ENCODE results near the gene RAB27B. TPM values are rescaled to one million over a fixed set of nuclear protein-coding genes. Genes with fewer than 3 reads are reported as not detected.

The RAB27B gene
- total RNA-seq, 1 donor from 2014 or later: 0.16 TPM

DNA sequence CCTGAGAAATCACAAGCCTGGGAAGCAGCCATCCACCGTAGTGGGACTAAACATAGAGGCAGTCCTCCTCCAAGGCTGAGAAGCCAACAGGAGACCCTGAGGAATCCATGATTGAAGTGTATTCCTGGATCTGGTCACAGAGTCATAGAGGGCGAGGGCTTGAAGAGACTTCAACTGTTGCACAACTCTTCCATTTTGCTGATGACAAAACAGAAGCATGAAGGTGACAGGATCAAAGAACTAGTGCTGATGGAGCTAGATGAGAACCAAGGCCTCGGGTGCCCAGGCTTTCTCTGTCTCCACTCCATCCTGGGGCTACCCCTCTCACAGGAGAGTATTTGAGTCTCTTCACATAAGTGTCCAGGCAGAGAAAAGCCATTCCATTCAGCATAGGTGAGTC lies 30.1 kb upstream of the RAB27B start:
- H3K9me3 ChIP-seq (replicated peaks): no peaks in the 10 kb centered on the region
- H3K4me3 ChIP-seq: no peak overlapping the region
- intact Hi-C loops (cut with micrococcal nuclease): no loop called here
- DNase-seq: no peak
- H3K27me3 ChIP-seq (ENCODE audit: low read depth): no peaks in the 10 kb centered on the region
- H3K27ac ChIP-seq (replicated peaks): no peak overlapping the region
- no peaks in the 10 kb centered on the region for H3K4me1 ChIP-seq
- TF ChIP-seq CTCF (IDR thresholded peaks at IDR 0.05; ENCODE audit: borderline replicate concordance): no peak
- no peaks in the 10 kb centered on the region for H3K36me3 ChIP-seq

GRCh38 chr18:54801374-54801773 lies 26.9 kb upstream of the RAB27B start:
- Histone ChIP-seq H3K9me3 (replicated peaks) (no peaks in the 10 kb centered on the region), H3K27me3 (ENCODE audit: low read depth) (no peaks in the 10 kb centered on the region), H3K36me3 (no peaks in the 10 kb centered on the region), H3K4me3 (no peak overlapping the region), H3K27ac (replicated peaks) (no peak overlapping the region), H3K4me1 (no peaks in the 10 kb centered on the region)
- TF ChIP-seq CTCF (IDR thresholded peaks at IDR 0.05; ENCODE audit: borderline replicate concordance): no peak
- intact Hi-C loops (cut with micrococcal nuclease): no loop called here
- DNase-seq: no peak

GRCh38 chr18:54802178-54802577 lies 26.1 kb upstream of the RAB27B start:
- intact Hi-C loops (cut with micrococcal nuclease): no loop called here
- H3K27ac ChIP-seq (replicated peaks): no peak overlapping the region
- H3K4me3 ChIP-seq: no peak overlapping the region
- H3K9me3 ChIP-seq (replicated peaks): no peaks in the 10 kb centered on the region
- H3K36me3 ChIP-seq: no peaks in the 10 kb centered on the region
- DNase-seq: no peak
- H3K27me3 ChIP-seq (ENCODE audit: low read depth): no peaks in the 10 kb centered on the region
- no peak for TF ChIP-seq CTCF (IDR thresholded peaks at IDR 0.05; ENCODE audit: borderline replicate concordance)
- no peaks in the 10 kb centered on the region for H3K4me1 ChIP-seq

DNA sequence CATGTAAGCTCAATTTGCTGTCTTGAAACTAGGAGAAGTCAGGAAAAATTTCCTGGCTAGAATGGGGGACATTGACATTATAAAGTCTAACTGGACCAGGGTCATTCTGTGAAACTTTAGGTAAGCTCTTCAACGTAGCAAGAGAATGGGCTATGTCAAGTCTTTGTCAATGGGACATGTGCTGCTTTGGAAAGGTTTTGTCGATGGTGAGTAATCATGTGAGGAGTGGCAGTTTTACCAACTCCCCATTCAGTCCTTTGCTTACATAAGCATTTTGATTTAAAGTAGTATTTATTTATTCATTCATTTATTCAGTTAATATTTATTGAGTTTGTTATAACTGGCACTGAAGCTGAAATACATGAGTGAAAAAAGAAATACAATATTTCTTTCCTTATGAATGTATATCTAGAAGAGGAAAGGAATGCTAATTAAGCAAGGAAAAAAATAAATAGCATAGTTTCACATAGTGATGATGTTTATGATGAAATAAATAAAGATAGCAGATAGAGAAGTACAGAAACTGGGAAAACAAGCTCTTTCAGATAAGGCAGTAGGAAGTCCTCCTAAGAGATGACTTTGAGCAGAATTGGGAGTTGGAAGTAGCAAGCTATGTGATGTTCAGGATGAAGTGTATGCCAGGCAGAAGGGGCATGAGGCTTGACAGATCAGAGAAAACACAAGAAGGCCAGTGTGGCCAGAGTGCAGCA lies 25.4 kb upstream of the RAB27B start:
- Histone ChIP-seq H3K27ac (replicated peaks) (no peak overlapping the region), H3K9me3 (replicated peaks) (no peaks in the 10 kb centered on the region), H3K27me3 (ENCODE audit: low read depth) (no peaks in the 10 kb centered on the region), H3K36me3 (no peaks in the 10 kb centered on the region), H3K4me3 (no peak overlapping the region), H3K4me1 (no peaks in the 10 kb centered on the region)
- DNase-seq: no peak
- TF ChIP-seq CTCF (IDR thresholded peaks at IDR 0.05; ENCODE audit: borderline replicate concordance): no peak
- intact Hi-C loops (cut with micrococcal nuclease): no loop called here

DNA sequence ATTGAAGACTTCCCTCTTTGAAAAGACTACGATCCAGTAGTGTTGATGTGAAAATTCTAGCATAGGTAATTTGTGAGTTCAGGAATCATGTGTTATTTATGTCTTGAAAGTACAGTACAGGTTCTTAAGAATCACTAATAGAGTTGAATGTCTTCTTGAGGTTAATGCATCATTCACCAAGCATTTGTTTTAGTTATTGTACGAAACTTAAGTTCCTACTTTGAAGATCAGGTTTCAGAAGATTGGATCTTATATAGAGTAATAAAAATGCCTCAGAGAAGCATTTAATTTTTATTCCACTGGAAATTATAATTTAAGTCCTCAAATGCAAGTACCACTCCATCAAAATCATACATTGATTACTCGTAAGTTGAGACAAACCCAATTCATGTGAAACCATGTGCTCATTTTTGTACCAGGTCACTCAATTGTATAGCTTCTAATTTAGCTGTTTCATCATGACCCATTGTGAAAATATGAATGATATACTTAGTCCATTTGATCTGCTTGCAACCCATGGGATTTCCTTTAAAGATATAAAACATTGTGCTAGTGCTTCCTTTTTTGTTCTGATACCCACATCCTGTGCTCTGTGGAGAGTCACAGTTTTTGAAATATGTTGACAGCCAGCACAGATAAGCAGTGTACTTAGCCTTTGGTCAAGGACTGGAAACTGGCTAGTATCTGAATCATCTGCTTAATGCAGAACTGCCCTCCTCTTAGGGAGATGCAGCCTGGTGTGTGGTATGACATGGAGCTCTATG lies 22.5 kb upstream of the RAB27B start:
- Histone ChIP-seq H3K9me3 (replicated peaks) (no peaks in the 10 kb centered on the region), H3K27me3 (ENCODE audit: low read depth) (no peaks in the 10 kb centered on the region), H3K4me1 (no peaks in the 10 kb centered on the region), H3K27ac (replicated peaks) (no peak overlapping the region), H3K36me3 (no peaks in the 10 kb centered on the region), H3K4me3 (no peak overlapping the region)
- intact Hi-C loops (cut with micrococcal nuclease): no loop called here
- no peak for TF ChIP-seq CTCF (IDR thresholded peaks at IDR 0.05; ENCODE audit: borderline replicate concordance)
- DNase-seq: no peak
